GM19467 (cell line): Measurements from ENCODE around the gene TMEM129.
"Not testable (repeated sequence)": the region's sequence is repeated elsewhere in the genome, so short reads cannot be mapped to it uniquely, and the experiment has no call there.

Experiments used
- ATAC-seq: cut with Tn5 transposase; IDR thresholded peaks from one replicate; pipeline ENCODE4 v1.9.1; 2021; ENCODE audit warnings: mild to moderate bottlenecking, moderate library complexity; ENCODE audit not compliant: unreplicated experiment

The TMEM129 gene

GRCh38 chr4:1671011-1671410, 50.1 kb downstream of the TMEM129 start:
- not testable (repeated sequence) for ATAC-seq

GRCh38 chr4:1670279-1670678, 50.8 kb downstream of the TMEM129 start:
- no peak for ATAC-seq

GRCh38 chr4:1669850-1670249, 51.3 kb downstream of the TMEM129 start:
- no peak for ATAC-seq

- no peak for ATAC-seq
These were observed 51.9 kb downstream of the TMEM129 start for GRCh38 chr4:1669270-1669669.

GRCh38 chr4:1668488-1668840, 52.7 kb downstream of the TMEM129 start:
- ATAC-seq = no peak

- ATAC-seq = no peak
These were observed 53.9 kb downstream of the TMEM129 start for GRCh38 chr4:1667273-1667672.

- no peak for ATAC-seq
These were observed 54.7 kb downstream of the TMEM129 start for GRCh38 chr4:1666391-1666790.
